H1 (cell line): ENCODE results near the gene PTGFR. TPM values are rescaled to one million over a fixed set of nuclear protein-coding genes. Genes with fewer than 3 reads are reported as not detected.

ENCODE experiments used
- CTCF ChIA-PET: fragments of 300-600 bp; sonication (Branson Sonifier 250); formaldehyde crosslinking; loops from one replicate; lab custom pipeline; 2021; ENCODE audit not compliant: partially characterized antibody; lab: Charles Lee
- POLR2A ChIA-PET: fragments of 300-600 bp; sonication (Branson Sonifier 250); formaldehyde crosslinking; loops from one replicate; lab custom pipeline; 2021; ENCODE audit warnings: inconsistent platforms; ENCODE audit not compliant: partially characterized antibody; lab: Charles Lee
- DNase-seq, 2 experiments: peaks; one replicate each; pipeline versions ENCODE4 v3.0.0 to v3.0.0-alpha.2; 2010 to 2022; ENCODE audit warnings: low spot score in 2 of 2, low read depth in 1 of 2, mixed read lengths in 1 of 2
- FAIRE-seq: peaks from 2 replicates; lab custom pipeline; 2011; peaks lifted over from hg19 to GRCh38; lab: Jason Lieb, UNC
- H2AFZ ChIP-seq: 2 replicates; pipeline ENCODE4 v1.8.1; 2012; ENCODE audit warnings: low read length, inconsistent platforms
- H2AK5ac ChIP-seq: 2 replicates; pipeline ENCODE4 v1.6.1; 2013; ENCODE audit warnings: low read depth, low read length
- H2BK120ac ChIP-seq: replicated peaks from 2 replicates; pipeline ENCODE3; 2013; ENCODE audit warnings: low read depth, low read length, inconsistent platforms
- H2BK12ac ChIP-seq: 2 replicates; pipeline ENCODE4 v1.6.1; 2013; ENCODE audit warnings: low read depth, low read length
- H2BK15ac ChIP-seq: 2 replicates; pipeline ENCODE4 v1.6.1; 2013; ENCODE audit warnings: low read length
- H2BK20ac ChIP-seq: 2 replicates; pipeline ENCODE4 v1.6.1; 2013; ENCODE audit warnings: low read length
- H2BK5ac ChIP-seq: 2 replicates; pipeline ENCODE4 v1.6.1; 2013; ENCODE audit warnings: low read depth, low read length
- H3K14ac ChIP-seq: 2 replicates; pipeline ENCODE4 v1.6.1; 2013; ENCODE audit warnings: inconsistent platforms; ENCODE audit not compliant: insufficient read length
- H3K18ac ChIP-seq: 2 replicates; pipeline ENCODE4 v1.6.1; 2013; ENCODE audit warnings: low read length; ENCODE audit errors: extremely low read depth
- H3K23ac ChIP-seq: 2 replicates; pipeline ENCODE4 v1.6.1; 2013; ENCODE audit warnings: inconsistent platforms; ENCODE audit not compliant: insufficient read length
- H3K23me2 ChIP-seq: 2 replicates; pipeline ENCODE4 v1.6.1; 2013; ENCODE audit warnings: low read depth, low read length
- H3K27ac ChIP-seq: 2 replicates; pipeline ENCODE4 v1.6.1; 2011; ENCODE audit warnings: low read depth, low read length, inconsistent platforms
- H3K27me3 ChIP-seq, 4 experiments: replicated peaks in 1 of 4; 1 replicate in 1 of 4; 2 replicates in 3 of 4; pipeline versions ENCODE4 v1.6.1 to v1.8.1; 2011 to 2013; ENCODE audit warnings: low read length in 3 of 4, mild to moderate bottlenecking in 3 of 4, inconsistent platforms in 2 of 4, mixed read lengths in 2 of 4, moderate library complexity in 1 of 4; ENCODE audit not compliant: control insufficient read depth in 3 of 4, insufficient read depth in 3 of 4; ENCODE audit errors: extremely low read depth in 1 of 4
- H3K36me3 ChIP-seq, 4 experiments: 2 replicates each; pipeline versions ENCODE4 v1.6.1 to v1.8.1; 2011 to 2013; ENCODE audit warnings: mild to moderate bottlenecking in 4 of 4, low read length in 3 of 4, moderate library complexity in 2 of 4, control low read depth in 1 of 4, inconsistent platforms in 1 of 4; ENCODE audit not compliant: insufficient read depth in 4 of 4, control insufficient read depth in 2 of 4
- H3K4ac ChIP-seq: replicated peaks from 2 replicates; pipeline ENCODE3; 2013; ENCODE audit warnings: low read length, low read depth, mixed read lengths, inconsistent platforms; ENCODE audit not compliant: insufficient read length
- H3K4me1 ChIP-seq, 4 experiments: replicated peaks in 1 of 4; 1 replicate in 1 of 4; 2 replicates in 3 of 4; pipeline versions ENCODE4 v1.6.1 to v1.8.1; 2011 to 2013; ENCODE audit warnings: low read length in 3 of 4, inconsistent platforms in 2 of 4, mixed read lengths in 1 of 4; ENCODE audit not compliant: insufficient read depth in 4 of 4, control insufficient read depth in 3 of 4
- H3K4me2 ChIP-seq, 2 experiments: 2 replicates each; pipeline versions ENCODE4 v1.6.1 to v1.8.1; 2011 to 2013; ENCODE audit warnings: low read depth in 2 of 2, low read length in 2 of 2, control low read depth in 1 of 2, inconsistent platforms in 1 of 2, mild to moderate bottlenecking in 1 of 2; ENCODE audit not compliant: insufficient read depth in 1 of 2
- H3K4me3 ChIP-seq, 4 experiments: fragments of 200-600, 300-600 bp in 1 of 4; sonication (generic), shearing (Covaris generic), sonication (Bioruptor Twin) in 1 of 4; 2 replicates each; pipeline versions ENCODE4 v1.5.1 to v1.8.1; 2011 to 2016; ENCODE audit warnings: low read length in 4 of 4, low read depth in 3 of 4, control low read depth in 2 of 4, inconsistent platforms in 2 of 4, mild to moderate bottlenecking in 2 of 4, mixed read lengths in 1 of 4, moderate library complexity in 1 of 4; ENCODE audit not compliant: insufficient read depth in 2 of 4; ENCODE audit errors: extremely low read depth in 1 of 4
- H3K56ac ChIP-seq: replicated peaks from 2 replicates; pipeline ENCODE3; 2013; ENCODE audit warnings: low read depth, mild to moderate bottlenecking, mixed read lengths, low read length, inconsistent platforms; ENCODE audit not compliant: insufficient read length
- H3K79me1 ChIP-seq: 2 replicates; pipeline ENCODE4 v1.6.1; 2013; ENCODE audit warnings: low read depth, low read length, control low read depth
- H3K79me2 ChIP-seq, 2 experiments: 2 replicates each; pipeline versions ENCODE4 v1.6.1 to v1.8.1; 2012 to 2013; ENCODE audit warnings: low read length in 2 of 2, mild to moderate bottlenecking in 2 of 2, inconsistent platforms in 1 of 2; ENCODE audit not compliant: insufficient read depth in 2 of 2, control insufficient read depth in 1 of 2
- H3K9ac ChIP-seq, 4 experiments: replicated peaks in 1 of 4; 1 replicate in 1 of 4; 2 replicates in 3 of 4; pipeline versions ENCODE4 v1.6.1 to v1.8.1; 2011 to 2013; ENCODE audit warnings: low read depth in 3 of 4, low read length in 3 of 4, control low read depth in 2 of 4, mild to moderate bottlenecking in 2 of 4, moderate library complexity in 2 of 4, inconsistent platforms in 1 of 4; ENCODE audit errors: extremely low read depth in 1 of 4
- H3K9me3 ChIP-seq, 2 experiments: 2 replicates each; pipeline versions ENCODE4 v1.6.1 to v1.8.1; 2012 to 2013; ENCODE audit warnings: mild to moderate bottlenecking in 2 of 2, moderate library complexity in 2 of 2, control low read depth in 1 of 2, inconsistent platforms in 1 of 2, low read depth in 1 of 2, low read length in 1 of 2, mixed read lengths in 1 of 2; ENCODE audit not compliant: insufficient read depth in 2 of 2
- H4K20me1 ChIP-seq, 2 experiments: replicated peaks in 1 of 2; 2 replicates each; pipeline versions ENCODE3 to v1.8.1; 2011 to 2013; ENCODE audit warnings: inconsistent platforms in 2 of 2, low read length in 2 of 2, mild to moderate bottlenecking in 1 of 2; ENCODE audit not compliant: insufficient read depth in 2 of 2, control insufficient read depth in 1 of 2
- H4K5ac ChIP-seq: 2 replicates; pipeline ENCODE4 v1.6.1; 2013; ENCODE audit warnings: low read length, low read depth, mixed read lengths, inconsistent platforms; ENCODE audit not compliant: insufficient read length
- H4K8ac ChIP-seq: 2 replicates; pipeline ENCODE4 v1.8.0; 2013; ENCODE audit warnings: mild to moderate bottlenecking, moderate library complexity, low read length, inconsistent platforms; ENCODE audit not compliant: insufficient read depth; ENCODE audit errors: extremely low read depth
- H4K91ac ChIP-seq: replicated peaks from 2 replicates; pipeline ENCODE3; 2013; ENCODE audit warnings: low read length, mixed read lengths, inconsistent platforms; ENCODE audit not compliant: insufficient read length
- BACH1 ChIP-seq: IDR thresholded peaks from 2 replicates; pipeline ENCODE4 v1.6.1; 2012; ENCODE audit warnings: low read length, improper control_type of control experiment
- CEBPB ChIP-seq: IDR thresholded peaks from 2 replicates; pipeline ENCODE4 v1.6.1; 2012; ENCODE audit warnings: low read depth, low read length
- CHD1 ChIP-seq: IDR thresholded peaks from 2 replicates; pipeline ENCODE4 v1.6.1; 2012; ENCODE audit warnings: low read depth, low read length, improper control_type of control experiment
- CHD2 ChIP-seq: IDR thresholded peaks from 2 replicates; pipeline ENCODE4 v1.6.1; 2012; ENCODE audit warnings: low read length, improper control_type of control experiment
- GABPA ChIP-seq: IDR thresholded peaks from 2 replicates; pipeline ENCODE4 v1.6.1; 2011; ENCODE audit warnings: mild to moderate bottlenecking, low read length, moderate library complexity, borderline replicate concordance; ENCODE audit not compliant: insufficient read depth
- GTF2F1 ChIP-seq: IDR thresholded peaks from 2 replicates; pipeline ENCODE4 v1.6.1; 2012; ENCODE audit warnings: low read depth, low read length, improper control_type of control experiment, borderline replicate concordance
- JUND ChIP-seq: IDR thresholded peaks from 2 replicates; pipeline ENCODE4 v1.6.1; 2011; ENCODE audit warnings: mild to moderate bottlenecking, improper control_type of control experiment, low read length
- KDM1A ChIP-seq: fragments of 200-600, 300-600 bp; sonication (generic); IDR thresholded peaks from 2 replicates; pipeline ENCODE4 v1.7.1; 2016; ENCODE audit warnings: mild to moderate bottlenecking, low read length, borderline replicate concordance
- KDM5A ChIP-seq: fragments of 200-600 bp; IDR thresholded peaks from 2 replicates; pipeline ENCODE4 v1.7.1; 2012; ENCODE audit warnings: mild to moderate bottlenecking, low read length, inconsistent platforms, mixed read lengths
- MAX ChIP-seq: IDR thresholded peaks from 2 replicates; pipeline ENCODE4 v1.6.1; 2012; ENCODE audit warnings: inconsistent platforms
- POLR2A ChIP-seq, 2 experiments: IDR thresholded peaks; 1 replicate in 1 of 2; 2 replicates in 1 of 2; pipeline ENCODE4 v1.6.1; 2011; ENCODE audit warnings: low read depth in 2 of 2, low read length in 2 of 2, mild to moderate bottlenecking in 2 of 2; ENCODE audit errors: control extremely low read depth in 1 of 2
- POLR2AphosphoS5 ChIP-seq: IDR thresholded peaks from 2 replicates; pipeline ENCODE4 v1.6.1; 2011; ENCODE audit warnings: low read depth, low read length
- RFX5 ChIP-seq: IDR thresholded peaks from 2 replicates; pipeline ENCODE4 v1.6.1; 2011; ENCODE audit warnings: low read depth, low read length, improper control_type of control experiment, borderline replicate concordance
- SAP30 ChIP-seq: fragments of 300-600 bp; sonication (generic); IDR thresholded peaks from 2 replicates; pipeline ENCODE4 v1.7.1; 2012; ENCODE audit warnings: low read length, moderate library complexity, mild to moderate bottlenecking, inconsistent platforms; ENCODE audit not compliant: insufficient read depth, insufficient replicate concordance
- SP1 ChIP-seq: IDR thresholded peaks from 2 replicates; pipeline ENCODE4 v1.6.1; 2011; ENCODE audit warnings: low read depth, low read length
- SP2 ChIP-seq: IDR thresholded peaks from 2 replicates; pipeline ENCODE4 v1.6.1; 2012; ENCODE audit warnings: mild to moderate bottlenecking, low read length, inconsistent platforms
- TBP ChIP-seq: IDR thresholded peaks from 2 replicates; pipeline ENCODE4 v1.6.1; 2011; ENCODE audit warnings: low read depth, low read length, improper control_type of control experiment
- WGBS, 2 experiments: shearing (Covaris generic) in 1 of 2; methylation state at CpG; one replicate each; pipeline versions ENCODE4 v1.1.6 to v1.1.7; 2013 to 2015; ENCODE audit warnings: low lambda C conversion rate in 2 of 2, mixed read lengths in 2 of 2, inconsistent platforms in 1 of 2, low coverage in 1 of 2, missing lambda C conversion rate in 1 of 2; ENCODE audit not compliant: insufficient replicate concordance in 2 of 2, insufficient coverage in 1 of 2, insufficient read length in 1 of 2; ENCODE audit errors: extremely low coverage in 1 of 2, missing lambda C conversion rate in 1 of 2; 5-methylcytosine and 5-hydroxymethylcytosine counted together
- polyA plus RNA-seq, 7 experiments: library from polyadenylated mRNA; depleted of rRNA in 3 of 7; stranded (reverse) in 5 of 7; unstranded in 2 of 7; fragments of >200 nt in 5 of 7; fragments of 200-250 nt in 2 of 7; gene quantifications; 1 replicate in 5 of 7; 2 replicates in 1 of 7; 4 replicates in 1 of 7; pipeline versions ENCODE4 v1.2.1 to v1.2.3, GENCODE V29; 2011 to 2013; ENCODE audit warnings: missing spikeins in 2 of 7, mixed read lengths in 2 of 7
- total RNA-seq: library from RNA; stranded (reverse); fragmentation: NEBNext Ultra II Directional; extraction: Animal tissue kit (Norgen Biotek cat#: 25700); gene quantifications from 2 replicates; pipeline ENCODE4 v1.2.1, GENCODE V29; 2021

PTGFR gene
- total and polyA plus RNA-seq, 2 of the 8 experiments (the other 6 are each of a cell fraction or from before 2014, with no cell fraction given): 0.02 TPM; not detected in 1

GRCh38 chr1:78549891-78550290 is 59.1 kb downstream of the PTGFR start:
- Histone ChIP-seq H3K18ac (no peak overlapping the region), H3K14ac (no peak overlapping the region), H4K8ac (no peak overlapping the region), H3K23me2 (no peaks in the 10 kb centered on the region), H3K56ac (no peak overlapping the region), H3K9me3 (no peaks in the 10 kb centered on the region; a peak in 2 of 4 replicates), H4K20me1 (no peaks in the 10 kb centered on the region), H3K9ac (no peak overlapping the region), H2BK20ac (no peak overlapping the region), H3K79me2 (no peaks in the 10 kb centered on the region), H3K27ac (no peak overlapping the region), H3K4ac (no peak overlapping the region), H3K23ac (no peak overlapping the region), H4K91ac (no peak overlapping the region), H2BK120ac (no peak overlapping the region), H2BK5ac (no peak overlapping the region), H4K5ac (no peak overlapping the region), H3K4me3 (no peak overlapping the region), H2BK15ac (no peak overlapping the region), H3K4me2 (no peak overlapping the region), H3K27me3 (no peaks in the 10 kb centered on the region), H2BK12ac (no peak overlapping the region), H2AFZ (no peak overlapping the region), H3K79me1 (no peaks in the 10 kb centered on the region), H3K4me1 (no peaks in the 10 kb centered on the region), H2AK5ac (no peak overlapping the region), H3K36me3 (no peaks in the 10 kb centered on the region)
- FAIRE-seq: no peak
- DNase-seq: no peak
- ChIA-PET CTCF (no interaction called here), POLR2A (no interaction called here)
- 96% methylated on average over 3 of the region's 3 CpGs; no CpG with 5 or more reads in 1 of the 2 experiments for WGBS, 2 experiments
- TF ChIP-seq BACH1 (no peak), TBP (no peak), KDM5A (no peak), SP2 (no peak), MAX (no peak), RFX5 (no peak), JUND (no peak), GABPA (no peak), SAP30 (no peak), CHD2 (no peak), SP1 (no peak), POLR2A (IDR thresholded peaks at IDR 0.05; ENCODE audit: control extremely low read depth in 1 of 2, low read depth in 2 of 2, low read length in 2 of 2) (no peak), POLR2AphosphoS5 (no peak), CHD1 (no peak), KDM1A (no peak), CEBPB (no peak), GTF2F1 (no peak)
